ENCODE data around the gene TUBB8B. TPM values are rescaled to one million over a fixed set of nuclear protein-coding genes. Genes with fewer than 3 reads are reported as not detected.
"Not testable (repeated sequence)": the region's sequence is repeated elsewhere in the genome, so short reads cannot be mapped to it uniquely, and the experiment has no call there.

TUBB8B gene
- 1 to 10 TPM in 1 of 2 donors, not detected in 1; 1.4 TPM for total RNA-seq
- polyA plus RNA-seq (2013, experiment 1 of 2): 0.18 TPM
- polyA plus RNA-seq (2013, experiment 2 of 2): 0.25 TPM
- long read RNA-seq, experiment 1: 0 reads
- long read RNA-seq, experiment 2: 0 reads
- long read RNA-seq, experiment 3: 0 reads
- long read RNA-seq, experiment 4: 0 reads

GRCh38 chr18:49176-49665 lies at the start of gene TUBB8B:
Gene TUBB8B, minus strand, starts transcription at chr18:49615. Its CDS starts 58 bp downstream, at chr18:49557.
- DNase-seq; H3K4me1 Mint-ChIP-seq; H3K27ac ChIP-seq (ENCODE audit: low read depth, low read length); H3K9me3 ChIP-seq (ENCODE audit: control insufficient read depth, low read length); H3K27me3 Mint-ChIP-seq (ENCODE audit: insufficient read depth); H3K27ac Mint-ChIP-seq; H3K9ac ChIP-seq (ENCODE audit: extremely low read depth, low read length, poor library complexity, severe bottlenecking); H3K4me1 ChIP-seq (ENCODE audit: control insufficient read depth, insufficient read depth, low read length); H3K36me3 Mint-ChIP-seq (ENCODE audit: low read depth); H3K27me3 ChIP-seq (ENCODE audit: control insufficient read depth, insufficient read depth, low read length, poor library complexity, severe bottlenecking); H3K4me3 ChIP-seq (ENCODE audit: low read length); H3K36me3 ChIP-seq (ENCODE audit: control insufficient read depth, insufficient read depth, low read length); H3K4me3 Mint-ChIP-seq: not testable (repeated sequence)
- peaks cover 18% of the 10 kb centered on the region for H3K9me3 Mint-ChIP-seq
- 80 to 90% methylated on average over 2 to 24 of the region's 37 CpGs for WGBS, 2 experiments (ENCODE audit: insufficient coverage in 1 of 2, insufficient read length in 1 of 2)

- not testable (repeated sequence) for H3K27me3 ChIP-seq (ENCODE audit: control insufficient read depth, insufficient read depth, low read length, poor library complexity, severe bottlenecking); H3K36me3 Mint-ChIP-seq (ENCODE audit: low read depth); H3K27me3 Mint-ChIP-seq (ENCODE audit: insufficient read depth); H3K27ac ChIP-seq (ENCODE audit: low read depth, low read length); H3K9me3 ChIP-seq (ENCODE audit: control insufficient read depth, low read length); H3K4me3 ChIP-seq (ENCODE audit: low read length); H3K36me3 ChIP-seq (ENCODE audit: control insufficient read depth, insufficient read depth, low read length); H3K4me1 ChIP-seq (ENCODE audit: control insufficient read depth, insufficient read depth, low read length); H3K27ac Mint-ChIP-seq; H3K9ac ChIP-seq (ENCODE audit: extremely low read depth, low read length, poor library complexity, severe bottlenecking); H3K4me1 Mint-ChIP-seq; DNase-seq; H3K4me3 Mint-ChIP-seq
- 81% methylated on average over 23 of the region's 31 CpGs; no CpG with 5 or more reads in 1 of the 2 experiments for WGBS, 2 experiments (ENCODE audit: insufficient coverage in 1 of 2, insufficient read length in 1 of 2)
- H3K9me3 Mint-ChIP-seq: peaks cover 72% of the 10 kb centered on the region
- TF ChIP-seq CTCF (conservative IDR thresholded peaks at IDR 0.05): peak; percentile 59
Measured at GRCh38 chr18:97252-97914, 48.0 kb upstream of the TUBB8B start.

GRCh38 chr18:96767-97131 lies 47.3 kb upstream of the TUBB8B start:
- H3K4me1 ChIP-seq (ENCODE audit: control insufficient read depth, insufficient read depth, low read length); H3K9me3 ChIP-seq (ENCODE audit: control insufficient read depth, low read length); H3K36me3 ChIP-seq (ENCODE audit: control insufficient read depth, insufficient read depth, low read length); H3K27me3 Mint-ChIP-seq (ENCODE audit: insufficient read depth); H3K4me3 Mint-ChIP-seq; H3K27ac ChIP-seq (ENCODE audit: low read depth, low read length); H3K36me3 Mint-ChIP-seq (ENCODE audit: low read depth); H3K4me3 ChIP-seq (ENCODE audit: low read length); H3K27me3 ChIP-seq (ENCODE audit: control insufficient read depth, insufficient read depth, low read length, poor library complexity, severe bottlenecking); H3K9ac ChIP-seq (ENCODE audit: extremely low read depth, low read length, poor library complexity, severe bottlenecking); DNase-seq; H3K4me1 Mint-ChIP-seq; H3K27ac Mint-ChIP-seq: not testable (repeated sequence)
- 100% methylated on average over 2 of the region's 20 CpGs; no CpG with 5 or more reads in 1 of the 2 experiments for WGBS, 2 experiments (ENCODE audit: insufficient coverage in 1 of 2, insufficient read length in 1 of 2)
- TF ChIP-seq CTCF (conservative IDR thresholded peaks at IDR 0.05): peak; percentile 42
- H3K9me3 Mint-ChIP-seq: peaks cover 74% of the 10 kb centered on the region

- peaks cover 72% of the 10 kb centered on the region for H3K9me3 Mint-ChIP-seq
Measured at GRCh38 chr18:96101-96766, 46.8 kb upstream of the TUBB8B start.

GRCh38 chr18:95580-95979 lies 46.2 kb upstream of the TUBB8B start:
- H3K36me3 Mint-ChIP-seq (ENCODE audit: low read depth): not testable (repeated sequence)
- whole genome bisulfite sequencing, 2 experiments (ENCODE audit: insufficient coverage in 1 of 2, insufficient read length in 1 of 2): 85% methylated on average over 16 of the region's 18 CpGs; no CpG with 5 or more reads in 1 of the 2 experiments
- peaks cover 74% of the 10 kb centered on the region for H3K9me3 Mint-ChIP-seq

More at GRCh38 chr18:96101-96766, 46.8 kb upstream of the TUBB8B start:
- not testable (repeated sequence) for H3K27ac Mint-ChIP-seq; H3K4me1 ChIP-seq (ENCODE audit: control insufficient read depth, insufficient read depth, low read length); H3K36me3 Mint-ChIP-seq (ENCODE audit: low read depth); H3K4me3 ChIP-seq (ENCODE audit: low read length); H3K27me3 Mint-ChIP-seq (ENCODE audit: insufficient read depth); H3K4me1 Mint-ChIP-seq; DNase-seq; H3K9me3 ChIP-seq (ENCODE audit: control insufficient read depth, low read length); H3K9ac ChIP-seq (ENCODE audit: extremely low read depth, low read length, poor library complexity, severe bottlenecking); H3K27ac ChIP-seq (ENCODE audit: low read depth, low read length); H3K27me3 ChIP-seq (ENCODE audit: control insufficient read depth, insufficient read depth, low read length, poor library complexity, severe bottlenecking); H3K4me3 Mint-ChIP-seq; H3K36me3 ChIP-seq (ENCODE audit: control insufficient read depth, insufficient read depth, low read length)
- WGBS, 2 experiments (ENCODE audit: insufficient coverage in 1 of 2, insufficient read length in 1 of 2): 91 to 95% methylated on average over 4 to 9 of the region's 37 CpGs

More at GRCh38 chr18:95580-95979, 46.2 kb upstream of the TUBB8B start:
- not testable (repeated sequence) for H3K27ac ChIP-seq (ENCODE audit: low read depth, low read length); H3K27me3 Mint-ChIP-seq (ENCODE audit: insufficient read depth); H3K27ac Mint-ChIP-seq; H3K4me3 ChIP-seq (ENCODE audit: low read length); H3K27me3 ChIP-seq (ENCODE audit: control insufficient read depth, insufficient read depth, low read length, poor library complexity, severe bottlenecking); H3K9ac ChIP-seq (ENCODE audit: extremely low read depth, low read length, poor library complexity, severe bottlenecking); H3K4me3 Mint-ChIP-seq; H3K4me1 Mint-ChIP-seq; H3K4me1 ChIP-seq (ENCODE audit: control insufficient read depth, insufficient read depth, low read length); H3K36me3 ChIP-seq (ENCODE audit: control insufficient read depth, insufficient read depth, low read length); DNase-seq; H3K9me3 ChIP-seq (ENCODE audit: control insufficient read depth, low read length)
